Thyroid gland (tissue), 4 donors: ENCODE data around the gene THAP12. TPM values are rescaled to one million over a fixed set of nuclear protein-coding genes. Genes with fewer than 3 reads are reported as not detected.
"Not testable (repeated sequence)": the region's sequence is repeated elsewhere in the genome, so short reads cannot be mapped to it uniquely, and the experiment has no call there.

ENCODE experiments used
- DNase-seq, 2 donors: peaks; one replicate each; pipeline ENCODE4 v3.0.0-alpha.2; 2019
- H3K27ac ChIP-seq, 3 donors: fragments of 200-600 bp; sonication (generic); 1 replicate in 2 of 3; 2 replicates in 1 of 3; pipeline ENCODE4 v1.5.1; 2016 to 2019; ENCODE audit warnings: mild to moderate bottlenecking in 1 of 3, moderate library complexity in 1 of 3
- H3K27me3 ChIP-seq: fragments of 200-600 bp; sonication (generic); one replicate; pipeline ENCODE4 v1.5.1; 2019
- H3K36me3 ChIP-seq, 2 donors: fragments of 200-600 bp; sonication (generic); one replicate each; pipeline ENCODE4 v1.5.1; 2016 to 2019
- H3K4me1 ChIP-seq, 2 donors: fragments of 200-600 bp; sonication (generic); one replicate each; pipeline ENCODE4 v1.5.1; 2017 to 2019
- H3K4me3 ChIP-seq, 3 donors: fragments of 200-600 bp; sonication (generic); replicated peaks in 1 of 3; 1 replicate in 2 of 3; 2 replicates in 1 of 3; pipeline ENCODE4 v1.5.1; 2016; ENCODE audit warnings: mild to moderate bottlenecking in 1 of 3
- H3K9me3 ChIP-seq: fragments of 200-600 bp; sonication (generic); one replicate; pipeline ENCODE4 v1.5.1; 2017
- CTCF ChIP-seq, 6 experiments: fragments of 200-600 bp in 3 of 6; fragments of 450-650 bp in 3 of 6; sonication (generic) in 3 of 6; IDR thresholded peaks; one replicate each; pipeline ENCODE4 v1.5.1; 2016 to 2019; ENCODE audit warnings: antibody characterized with exemption in 6 of 6, mild to moderate bottlenecking in 2 of 6, inconsistent platforms in 1 of 6, moderate library complexity in 1 of 6
- POLR2A ChIP-seq, 2 donors: fragments of 450-650 bp; IDR thresholded peaks; one replicate each; pipeline ENCODE4 v1.6.1; 2017; ENCODE audit warnings: antibody characterized with exemption in 2 of 2, mild to moderate bottlenecking in 2 of 2, moderate library complexity in 1 of 2
- WGBS, 2 donors: methylation state at CpG; one replicate each; pipeline ENCODE4 v1.1.5; 2017; 5-methylcytosine and 5-hydroxymethylcytosine counted together
- intact Hi-C: fragments of 100-400 bp; cut with DNase I; formaldehyde crosslinking; loops from one replicate; pipeline ENCODE4 v1.15.1; 2023
- total RNA-seq, 4 donors: library from RNA; depleted of rRNA; stranded (reverse); fragments of >200 nt; gene quantifications; one replicate each; pipeline ENCODE4 v1.2.3, GENCODE V29; 2016

THAP12 gene
- total RNA-seq, 4 donors from 2014 or later: 36.4 to 61.9 (median 43.9) TPM

DNA sequence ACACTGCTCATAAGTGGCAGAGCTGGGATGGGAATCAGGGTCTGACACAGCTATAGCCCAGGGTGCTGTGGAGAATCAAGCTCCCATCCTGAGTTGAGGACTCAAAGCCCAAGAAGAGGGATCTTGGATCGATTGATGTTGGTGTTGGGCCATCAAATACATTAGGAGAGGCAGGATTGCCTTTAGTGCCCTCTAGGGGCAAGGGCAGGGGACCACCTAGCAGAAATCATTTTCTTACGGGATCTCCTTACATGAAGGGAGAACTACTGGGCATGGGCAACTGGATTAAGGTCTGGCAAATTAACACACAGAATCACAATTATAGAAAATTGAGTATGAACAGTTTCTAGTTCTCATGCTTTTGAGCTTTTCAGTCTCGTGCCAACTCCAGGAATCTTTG lies 39.0 kb upstream of the THAP12 start:
- no peaks in the 10 kb centered on the region for H3K9me3 ChIP-seq
- no peak overlapping the region for H3K27ac ChIP-seq
- H3K36me3 ChIP-seq: no peaks in the 10 kb centered on the region
- no peak for DNase-seq
- TF ChIP-seq POLR2A (IDR thresholded peaks at IDR 0.05) (no peak), CTCF (IDR thresholded peaks at IDR 0.05) (peak in 1 of 6 experiments; percentile 10)
- no peaks in the 10 kb centered on the region for H3K27me3 ChIP-seq
- H3K4me3 ChIP-seq: no peak overlapping the region
- intact Hi-C loops: no loop called here
- H3K4me1 ChIP-seq: no peaks in the 10 kb centered on the region
- 49 to 71% methylated on average over 3 of the region's 3 CpGs for WGBS, 2 donors

- DNase-seq: peak in 1 of 2 donors; percentile 2
- H3K9me3 ChIP-seq: no peaks in the 10 kb centered on the region
- intact Hi-C loops: no loop called here
- H3K27me3 ChIP-seq: no peaks in the 10 kb centered on the region
- no peaks in the 10 kb centered on the region for H3K4me1 ChIP-seq
- H3K36me3 ChIP-seq: no peaks in the 10 kb centered on the region
- H3K4me3 ChIP-seq: no peak overlapping the region
- H3K27ac ChIP-seq: no peak overlapping the region
- TF ChIP-seq CTCF (IDR thresholded peaks at IDR 0.05) (no peak), POLR2A (IDR thresholded peaks at IDR 0.05) (no peak)
Measured at GRCh38 chr11:76415073-76415472, 34.1 kb upstream of the THAP12 start.

DNA sequence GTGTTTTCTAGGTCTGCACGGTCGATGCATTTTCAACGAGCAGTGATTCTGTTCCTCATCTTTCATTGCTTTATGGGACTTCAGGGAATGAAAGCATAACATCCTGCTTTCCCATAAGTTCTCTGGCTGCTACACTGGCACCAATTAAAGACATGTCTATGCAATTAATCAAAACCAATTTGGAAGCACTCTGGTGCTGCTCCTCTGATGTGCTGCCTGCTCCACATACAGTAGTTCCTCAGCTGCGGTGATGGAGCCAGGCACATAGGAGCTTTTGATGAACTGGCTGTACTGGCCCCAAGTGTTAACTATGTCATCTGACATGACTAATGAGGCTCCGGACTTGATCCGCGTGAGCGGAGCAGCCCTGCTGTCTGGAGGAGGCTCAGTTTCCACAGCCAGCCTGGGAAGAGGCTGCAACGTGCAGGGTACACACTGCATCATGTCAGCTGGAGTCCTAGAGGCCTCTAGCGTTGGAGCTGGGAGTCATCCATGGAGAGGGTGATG lies 30.0 kb upstream of the THAP12 start:
- Histone ChIP-seq H3K36me3 (no peaks in the 10 kb centered on the region), H3K4me3 (no peak overlapping the region), H3K27me3 (no peaks in the 10 kb centered on the region), H3K9me3 (no peaks in the 10 kb centered on the region), H3K27ac (no peak overlapping the region), H3K4me1 (peaks cover 4 to 6% of the 10 kb centered on the region in 2 donors)
- TF ChIP-seq CTCF (IDR thresholded peaks at IDR 0.05) (no peak), POLR2A (IDR thresholded peaks at IDR 0.05) (no peak)
- intact Hi-C loops: no loop called here
- no peak for DNase-seq
- WGBS, 2 donors: 65 to 80% methylated on average over 6 to 10 of the region's 10 CpGs

DNA sequence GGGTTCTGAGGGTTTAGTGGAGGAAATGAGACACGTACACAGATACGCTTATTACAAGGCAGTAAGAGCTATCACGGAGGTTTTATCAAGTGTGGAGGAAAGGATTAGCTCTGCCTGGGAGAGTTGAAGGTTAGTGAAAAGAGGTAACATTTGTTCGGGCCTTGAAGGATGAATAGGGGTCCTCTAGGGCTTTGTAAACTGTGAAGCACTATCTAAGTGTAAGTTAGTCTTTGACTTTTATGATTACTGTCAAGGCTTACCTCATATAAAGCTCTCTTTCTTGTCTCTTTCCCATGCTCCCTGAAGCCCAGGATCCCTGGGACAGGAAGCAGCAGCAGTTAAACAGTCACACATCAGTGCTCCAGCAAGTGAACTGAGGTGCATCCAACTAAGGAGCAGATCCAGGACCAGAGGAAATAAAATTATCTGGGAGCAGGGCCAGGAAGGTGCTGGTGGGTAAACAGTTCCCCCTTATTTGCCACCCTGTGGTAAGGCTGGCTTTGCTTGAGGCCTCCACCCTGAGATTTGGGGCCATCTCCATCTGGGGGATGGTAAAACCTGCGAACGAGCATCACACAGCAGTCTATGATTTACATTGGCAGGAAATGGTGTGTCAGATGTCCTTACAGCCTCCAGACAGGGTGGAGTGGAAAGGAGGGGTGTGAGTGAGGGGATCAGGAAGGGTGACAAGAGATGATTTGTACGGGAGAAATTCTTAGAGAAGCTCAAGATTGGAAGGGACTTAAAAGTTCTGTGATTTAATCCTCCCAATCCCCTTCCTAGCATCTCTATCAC lies 27.4 kb upstream of the THAP12 start:
- DNase-seq: peak; percentile 50 to 56
- Histone ChIP-seq H3K9me3 (no peaks in the 10 kb centered on the region), H3K27ac (peak overlapping the region in 2 of 3 donors; percentile 27 to 35), H3K4me3 (no peak overlapping the region), H3K27me3 (no peaks in the 10 kb centered on the region), H3K4me1 (peaks cover 4 to 6% of the 10 kb centered on the region in 2 donors), H3K36me3 (no peaks in the 10 kb centered on the region)
- no peak for TF ChIP-seq CTCF (IDR thresholded peaks at IDR 0.05)
- TF ChIP-seq POLR2A (IDR thresholded peaks at IDR 0.05): no peak
- intact Hi-C loops: no loop called here
- WGBS, 2 donors: 38 to 44% methylated on average over 7 of the region's 7 CpGs

DNA sequence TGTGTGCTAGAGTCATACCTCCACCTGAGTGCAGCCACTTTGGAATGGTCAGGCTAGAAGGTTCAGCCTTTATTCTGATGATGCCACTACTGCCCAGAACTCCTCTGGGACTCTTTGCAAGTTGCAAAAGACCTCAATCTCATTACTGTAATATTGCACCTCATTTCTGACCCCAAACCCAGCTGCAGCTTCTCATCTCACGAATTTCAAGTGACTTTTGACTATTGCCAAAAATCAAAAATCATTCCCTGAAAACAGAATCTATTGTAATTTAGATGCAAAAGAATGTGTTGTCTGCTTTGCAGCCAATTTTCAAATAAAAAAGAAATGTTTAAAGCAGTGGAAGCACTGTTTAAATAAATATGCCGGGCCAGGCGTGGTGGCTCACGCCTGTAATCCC lies 25.4 kb upstream of the THAP12 start:
- intact Hi-C loops: no loop called here
- no peak for DNase-seq
- 94 to 98% methylated on average over 4 of the region's 4 CpGs for WGBS, 2 donors
- H3K27me3 ChIP-seq: no peaks in the 10 kb centered on the region
- H3K4me1 ChIP-seq: peaks cover 6 to 8% of the 10 kb centered on the region in 2 donors
- no peak overlapping the region for H3K27ac ChIP-seq
- no peaks in the 10 kb centered on the region for H3K36me3 ChIP-seq
- no peak overlapping the region for H3K4me3 ChIP-seq
- no peaks in the 10 kb centered on the region for H3K9me3 ChIP-seq
- TF ChIP-seq CTCF (IDR thresholded peaks at IDR 0.05): no peak
- TF ChIP-seq POLR2A (IDR thresholded peaks at IDR 0.05): no peak

DNA sequence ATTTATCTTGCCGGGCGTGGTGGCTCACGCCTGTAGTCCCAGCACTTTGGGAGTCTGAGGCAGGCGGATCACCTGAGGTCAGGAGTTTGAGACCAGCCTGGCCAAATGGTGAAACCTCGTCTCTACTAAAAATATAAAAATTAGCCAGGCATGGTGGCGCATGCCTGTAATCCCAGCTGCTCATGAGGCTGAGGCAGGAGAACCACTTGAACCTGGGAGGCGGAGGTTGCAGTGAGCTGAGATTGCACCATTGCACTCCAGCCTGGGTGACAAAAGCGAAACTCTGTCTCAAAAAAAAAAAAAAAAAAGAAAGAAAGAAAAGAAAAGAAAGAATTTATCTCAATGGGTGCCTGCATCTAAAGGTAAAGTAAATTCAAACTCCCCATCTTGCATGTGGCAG lies 20.6 kb upstream of the THAP12 start:
- not testable (repeated sequence) for H3K4me1 ChIP-seq
- 78 to 84% methylated on average over 8 of the region's 8 CpGs for WGBS, 2 donors

More for the DNA sequence above, 20.6 kb upstream of the THAP12 start:
- intact Hi-C loops, H3K9me3 ChIP-seq, H3K4me3 ChIP-seq, H3K27me3 ChIP-seq, DNase-seq, H3K36me3 ChIP-seq: not testable (repeated sequence)
- peak overlapping the region in 1 of 3 donors; percentile 64 for H3K27ac ChIP-seq
